Measurements from ENCODE around the gene SRPK1. TPM values are rescaled to one million over a fixed set of nuclear protein-coding genes. Genes with fewer than 3 reads are reported as not detected.

SRPK1 gene
- total and polyA plus RNA-seq, 2 of the 13 experiments (the other 11 are each of a cell fraction or from before 2014, with no cell fraction given), result 56.4 to 142 TPM

GRCh38 chr6:35804996-35805736 is 115.7 kb downstream of the SRPK1 start, which contains the start of gene LHFPL5 (continued):
- TF ChIP-seq HNF1A (IDR thresholded peaks at IDR 0.05; ENCODE audit: low read depth) (no peak), HNF1A (CRISPR knock-in tag; IDR thresholded peaks at IDR 0.05; ENCODE audit: borderline replicate concordance) (no peak), ZNF713 (CRISPR knock-in tag; IDR thresholded peaks at IDR 0.05) (no peak), FOXP4 (CRISPR knock-in tag; IDR thresholded peaks at IDR 0.05) (peak; percentile 75), PHF20 (CRISPR knock-in tag; IDR thresholded peaks at IDR 0.05) (peak; percentile 55), MIXL1 (CRISPR knock-in tag; IDR thresholded peaks at IDR 0.05) (peak; percentile 97), HMGA1 (CRISPR knock-in tag; conservative IDR thresholded peaks at IDR 0.05) (no peak), ZNF720 (CRISPR knock-in tag; IDR thresholded peaks at IDR 0.05) (no peak), NR1H2 (CRISPR knock-in tag; IDR thresholded peaks at IDR 0.05; ENCODE audit: borderline replicate concordance, low read depth) (peak; percentile 89), PTBP1 (IDR thresholded peaks at IDR 0.05; ENCODE audit: low read depth, low read length, poor library complexity, severe bottlenecking) (no peak), ZFP36 (IDR thresholded peaks at IDR 0.05; ENCODE audit: borderline replicate concordance, low read depth, low read length, partially characterized antibody) (no peak), NR2F6 (IDR thresholded peaks at IDR 0.05) (no peak), NR2F6 (CRISPR knock-in tag; IDR thresholded peaks at IDR 0.05) (peak; percentile 83), ZNF530 (CRISPR knock-in tag; IDR thresholded peaks at IDR 0.05; ENCODE audit: low read depth) (peak; percentile 95), NBN (conservative IDR thresholded peaks at IDR 0.05) (no peak), CBX5 (CRISPR knock-in tag; IDR thresholded peaks at IDR 0.05; ENCODE audit: borderline replicate concordance) (peak; percentile 97), SIN3A (IDR thresholded peaks at IDR 0.05; ENCODE audit: borderline replicate concordance, low read depth, low read length) (peak; percentile 93), AGO2 (optimal IDR thresholded peaks at IDR 0.05; ENCODE audit: low read depth, low read length) (no peak), XRCC5 (optimal IDR thresholded peaks at IDR 0.05; ENCODE audit: low read length) (peak; percentile 97), KLF9 (CRISPR knock-in tag; IDR thresholded peaks at IDR 0.05; ENCODE audit: low read depth) (peak; percentile 99; the same call in 1 of the 2 replicates), ZNF354B (CRISPR knock-in tag; IDR thresholded peaks at IDR 0.05) (peak; percentile 97), MXD4 (CRISPR knock-in tag; IDR thresholded peaks at IDR 0.05) (peak; percentile 98), RARG (CRISPR knock-in tag; IDR thresholded peaks at IDR 0.05; ENCODE audit: low read depth) (peak; percentile 93; the same call in 1 of the 2 replicates)
- TF ChIP-seq, protein P1, sequence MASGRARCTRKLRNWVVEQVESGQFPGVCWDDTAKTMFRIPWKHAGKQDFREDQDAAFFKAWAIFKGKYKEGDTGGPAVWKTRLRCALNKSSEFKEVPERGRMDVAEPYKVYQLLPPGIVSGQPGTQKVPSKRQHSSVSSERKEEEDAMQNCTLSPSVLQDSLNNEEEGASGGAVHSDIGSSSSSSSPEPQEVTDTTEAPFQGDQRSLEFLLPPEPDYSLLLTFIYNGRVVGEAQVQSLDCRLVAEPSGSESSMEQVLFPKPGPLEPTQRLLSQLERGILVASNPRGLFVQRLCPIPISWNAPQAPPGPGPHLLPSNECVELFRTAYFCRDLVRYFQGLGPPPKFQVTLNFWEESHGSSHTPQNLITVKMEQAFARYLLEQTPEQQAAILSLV (CRISPR knock-in tag; IDR thresholded peaks at IDR 0.05; ENCODE audit: borderline replicate concordance), result peak; percentile 99
- TF ChIP-seq, protein P2, sequence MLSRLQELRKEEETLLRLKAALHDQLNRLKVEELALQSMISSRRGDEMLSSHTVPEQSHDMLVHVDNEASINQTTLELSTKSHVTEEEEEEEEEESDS (CRISPR knock-in tag; IDR thresholded peaks at IDR 0.05; ENCODE audit: borderline replicate concordance), result peak; percentile 98

Measured in HepG2 (cell line).